T-helper 17 cell (primary cell): ENCODE data around the gene ANO1. TPM values are rescaled to one million over a fixed set of nuclear protein-coding genes. Genes with fewer than 3 reads are reported as not detected.

Source experiments
- ATAC-seq: fragments of 150-1000 bp; cut with Tn5 transposase; 2 replicates; pipeline ENCODE4 v1.10.0; 2021; ENCODE audit warnings: mild to moderate bottlenecking, moderate library complexity
- DNase-seq, 3 donors: peaks; one replicate each; pipeline versions ENCODE4 v3.0.0 to v3.0.0-alpha.2; 2020 to 2021
- H3K9me3 ChIP-seq: one replicate; pipeline ENCODE4 v1.7.0; 2013; ENCODE audit warnings: low read length, mild to moderate bottlenecking; ENCODE audit not compliant: control insufficient read depth, poor library complexity, severe bottlenecking
- H3K27ac Mint-ChIP-seq: one replicate; pipeline ENCODE4 v1.8.0; 2022; ENCODE audit warnings: mild to moderate bottlenecking, moderate library complexity, mixed read lengths
- H3K27me3 Mint-ChIP-seq: one replicate; pipeline ENCODE4 v1.8.0; 2022; ENCODE audit warnings: mixed read lengths
- H3K36me3 Mint-ChIP-seq: one replicate; pipeline ENCODE4 v1.8.0; 2022; ENCODE audit warnings: low read depth, mixed read lengths
- H3K4me1 Mint-ChIP-seq: one replicate; pipeline ENCODE4 v1.8.0; 2022; ENCODE audit warnings: mild to moderate bottlenecking, mixed read lengths
- H3K4me3 Mint-ChIP-seq: one replicate; pipeline ENCODE4 v1.8.0; 2022; ENCODE audit warnings: mild to moderate bottlenecking, moderate library complexity, mixed read lengths
- total RNA-seq, 4 donors: library from RNA in 2 of 4; stranded (reverse) in 2 of 4; gene quantifications; one replicate each; pipeline ENCODE4 v1.2.3 and lab custom pipeline; 2022 to 2026

Gene ANO1
- total RNA-seq, 2 donors from 2014 or later, result 0.34 TPM; not detected in 1

- DNase-seq (peak; percentile 86), ATAC-seq (peak; percentile 65)
- H3K27me3 Mint-ChIP-seq, result peaks cover 4% of the 10 kb centered on the region
- no peaks in the 10 kb centered on the region for H3K36me3 Mint-ChIP-seq
- peaks cover 22% of the 10 kb centered on the region for H3K4me1 Mint-ChIP-seq
- peak within 1 kb of the TSS; percentile 94 for H3K4me3 Mint-ChIP-seq
- no peaks in the 10 kb centered on the region for H3K9me3 ChIP-seq
- H3K27ac Mint-ChIP-seq, result peak within 1 kb of the TSS; percentile 95
These were observed 125.0 kb downstream of the ANO1 start, which contains the start of gene FADD for GRCh38 chr11:70202920-70203750. TSS of gene FADD (plus strand) at chr11:70203296. CDS start at chr11:70203460, 164 bp downstream.

- H3K4me3 Mint-ChIP-seq, result peak overlapping the region; percentile 94
- peak; percentile 69 to 77 (median 72) for DNase-seq
- H3K36me3 Mint-ChIP-seq, result peaks cover 2% of the 10 kb centered on the region
- H3K27ac Mint-ChIP-seq, result peak overlapping the region; percentile 95
- peak; percentile 79 for ATAC-seq
- peaks cover 25% of the 10 kb centered on the region for H3K4me1 Mint-ChIP-seq
- peaks cover 4% of the 10 kb centered on the region for H3K27me3 Mint-ChIP-seq
- no peaks in the 10 kb centered on the region for H3K9me3 ChIP-seq
These were observed 125.8 kb downstream of the ANO1 start for GRCh38 chr11:70203751-70204465.

- ATAC-seq (no peak), DNase-seq (no peak)
- peak overlapping the region; percentile 94 for H3K4me3 Mint-ChIP-seq
- peak overlapping the region; percentile 95 for H3K27ac Mint-ChIP-seq
- peaks cover 4% of the 10 kb centered on the region for H3K27me3 Mint-ChIP-seq
- H3K36me3 Mint-ChIP-seq, result peaks cover 3% of the 10 kb centered on the region
- H3K4me1 Mint-ChIP-seq, result peaks cover 28% of the 10 kb centered on the region
- H3K9me3 ChIP-seq, result no peaks in the 10 kb centered on the region
These were observed 126.3 kb downstream of the ANO1 start for GRCh38 chr11:70204466-70204799.

GRCh38 chr11:70205049-70205725 lies 127.1 kb downstream of the ANO1 start:
- H3K9me3 ChIP-seq, result no peaks in the 10 kb centered on the region
- Mint-ChIP-seq H3K27me3 (no peaks in the 10 kb centered on the region), H3K36me3 (peaks cover 3% of the 10 kb centered on the region), H3K27ac (peak overlapping the region; percentile 95), H3K4me3 (peak overlapping the region; percentile 94), H3K4me1 (peaks cover 32% of the 10 kb centered on the region)
- DNase-seq, result no peak
- no peak for ATAC-seq

GRCh38 chr11:70205766-70206165 lies 127.6 kb downstream of the ANO1 start:
- peaks cover 3% of the 10 kb centered on the region for H3K36me3 Mint-ChIP-seq
- peak overlapping the region; percentile 95 for H3K27ac Mint-ChIP-seq
- H3K4me3 Mint-ChIP-seq, result peak overlapping the region; percentile 94

GRCh38 chr11:70206226-70206981 lies 128.3 kb downstream of the ANO1 start:
- Mint-ChIP-seq H3K4me3 (no peak overlapping the region), H3K36me3 (peaks cover 3% of the 10 kb centered on the region), H3K27ac (peak overlapping the region; percentile 95), H3K4me1 (peaks cover 33% of the 10 kb centered on the region), H3K27me3 (no peaks in the 10 kb centered on the region)
- DNase-seq, result no peak
- ATAC-seq, result no peak
- no peaks in the 10 kb centered on the region for H3K9me3 ChIP-seq

More at GRCh38 chr11:70205766-70206165, 127.6 kb downstream of the ANO1 start:
- H3K4me1 Mint-ChIP-seq, result peaks cover 33% of the 10 kb centered on the region
- no peaks in the 10 kb centered on the region for H3K9me3 ChIP-seq
- ATAC-seq (no peak), DNase-seq (no peak)
- H3K27me3 Mint-ChIP-seq, result no peaks in the 10 kb centered on the region

- Mint-ChIP-seq H3K4me3 (no peak overlapping the region), H3K27me3 (no peaks in the 10 kb centered on the region), H3K27ac (no peak overlapping the region), H3K4me1 (peaks cover 33% of the 10 kb centered on the region), H3K36me3 (peaks cover 3% of the 10 kb centered on the region)
- ATAC-seq (no peak), DNase-seq (no peak)
- no peaks in the 10 kb centered on the region for H3K9me3 ChIP-seq
These were observed 128.9 kb downstream of the ANO1 start for GRCh38 chr11:70206982-70207376.

- Mint-ChIP-seq H3K27ac (no peak overlapping the region), H3K4me3 (no peak overlapping the region), H3K4me1 (peaks cover 33% of the 10 kb centered on the region), H3K36me3 (peaks cover 3% of the 10 kb centered on the region), H3K27me3 (no peaks in the 10 kb centered on the region)
- no peak for DNase-seq
- no peaks in the 10 kb centered on the region for H3K9me3 ChIP-seq
- no peak for ATAC-seq
These were observed 129.5 kb downstream of the ANO1 start for GRCh38 chr11:70207531-70208131.

- Mint-ChIP-seq H3K27ac (peak overlapping the region; percentile 82), H3K27me3 (no peaks in the 10 kb centered on the region), H3K4me3 (no peak overlapping the region), H3K4me1 (peaks cover 28% of the 10 kb centered on the region), H3K36me3 (peaks cover 3% of the 10 kb centered on the region)
- ATAC-seq (no peak), DNase-seq (no peak)
- H3K9me3 ChIP-seq, result no peaks in the 10 kb centered on the region
These were observed 131.3 kb downstream of the ANO1 start for GRCh38 chr11:70209391-70209912.

- Mint-ChIP-seq H3K36me3 (peaks cover 3% of the 10 kb centered on the region), H3K4me3 (no peak overlapping the region), H3K4me1 (peaks cover 22% of the 10 kb centered on the region), H3K27ac (no peak overlapping the region), H3K27me3 (no peaks in the 10 kb centered on the region)
- H3K9me3 ChIP-seq, result no peaks in the 10 kb centered on the region
- DNase-seq (no peak), ATAC-seq (no peak)
These were observed 132.0 kb downstream of the ANO1 start for GRCh38 chr11:70210051-70210501.

- Mint-ChIP-seq H3K4me1 (peaks cover 19% of the 10 kb centered on the region), H3K27me3 (no peaks in the 10 kb centered on the region), H3K4me3 (no peak overlapping the region), H3K36me3 (peaks cover 3% of the 10 kb centered on the region), H3K27ac (no peak overlapping the region)
- no peaks in the 10 kb centered on the region for H3K9me3 ChIP-seq
- no peak for ATAC-seq
- DNase-seq, result no peak
These were observed 132.4 kb downstream of the ANO1 start for GRCh38 chr11:70210530-70210929.

- Mint-ChIP-seq H3K4me3 (no peak overlapping the region), H3K27me3 (no peaks in the 10 kb centered on the region), H3K4me1 (peaks cover 11% of the 10 kb centered on the region), H3K36me3 (peaks cover 3% of the 10 kb centered on the region), H3K27ac (peak overlapping the region; percentile 45)
- H3K9me3 ChIP-seq, result no peaks in the 10 kb centered on the region
- ATAC-seq (no peak), DNase-seq (no peak)
These were observed 134.2 kb downstream of the ANO1 start for GRCh38 chr11:70212227-70212811.
